Activated naive CD8-positive, alpha-beta T cell treated with anti-CD3 and anti-CD28 coated beads for 36 hours (primary cell): Measurements from ENCODE around the gene NDUFC2. TPM values are rescaled to one million over a fixed set of nuclear protein-coding genes. Genes with fewer than 3 reads are reported as not detected.
"Not testable (repeated sequence)": the region's sequence is repeated elsewhere in the genome, so short reads cannot be mapped to it uniquely, and the experiment has no call there.

Experiments used
- DNase-seq: peaks from one replicate; pipeline ENCODE4 v3.0.0; 2021
- H3K27ac Mint-ChIP-seq: one replicate; pipeline ENCODE4 v1.8.0; 2022; ENCODE audit warnings: mild to moderate bottlenecking, moderate library complexity, mixed read lengths
- H3K27me3 Mint-ChIP-seq: one replicate; pipeline ENCODE4 v1.8.0; 2022; ENCODE audit warnings: mild to moderate bottlenecking, mixed read lengths
- H3K36me3 Mint-ChIP-seq: one replicate; pipeline ENCODE4 v1.8.0; 2021; ENCODE audit warnings: mild to moderate bottlenecking, mixed read lengths
- H3K4me1 Mint-ChIP-seq: one replicate; pipeline ENCODE4 v1.8.0; 2021; ENCODE audit warnings: mixed read lengths
- H3K4me3 Mint-ChIP-seq: one replicate; pipeline ENCODE4 v1.8.0; 2022; ENCODE audit warnings: mild to moderate bottlenecking, moderate library complexity, mixed read lengths
- H3K9me3 Mint-ChIP-seq: one replicate; pipeline ENCODE4 v1.8.0; 2022; ENCODE audit warnings: mixed read lengths
- total RNA-seq, 2 experiments: library from RNA; stranded (reverse); gene quantifications; one replicate each; pipeline ENCODE4 v1.2.3, GENCODE V29; 2021

Gene NDUFC2
- total RNA-seq, 2 experiments from 2014 or later = 196 to 211 TPM

DNA sequence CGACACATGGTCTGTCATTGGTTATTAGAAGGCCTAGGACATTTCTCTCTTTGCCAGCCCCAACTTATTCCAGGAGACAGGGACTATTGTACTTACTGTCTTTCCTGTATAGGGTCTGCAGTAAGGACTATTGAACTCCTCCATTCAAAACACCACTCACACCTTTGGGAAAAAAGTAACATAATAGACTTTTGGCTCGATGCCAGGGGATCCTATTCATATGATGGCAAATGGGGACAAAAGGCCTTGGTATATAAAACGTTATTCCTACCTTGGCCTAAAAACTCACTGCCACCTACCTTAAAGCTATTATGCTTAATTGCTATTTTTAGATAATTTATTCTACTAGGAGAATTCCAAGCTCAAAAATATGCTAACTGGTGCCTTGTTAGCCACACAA is 6.3 kb upstream of the NDUFC2 start:
- H3K9me3 Mint-ChIP-seq = no peaks in the 10 kb centered on the region
- DNase-seq = no peak
- no peaks in the 10 kb centered on the region for H3K36me3 Mint-ChIP-seq
- no peaks in the 10 kb centered on the region for H3K27me3 Mint-ChIP-seq
- H3K27ac Mint-ChIP-seq = no peak overlapping the region
- H3K4me1 Mint-ChIP-seq = peaks cover 11% of the 10 kb centered on the region
- H3K4me3 Mint-ChIP-seq = no peak overlapping the region

DNA sequence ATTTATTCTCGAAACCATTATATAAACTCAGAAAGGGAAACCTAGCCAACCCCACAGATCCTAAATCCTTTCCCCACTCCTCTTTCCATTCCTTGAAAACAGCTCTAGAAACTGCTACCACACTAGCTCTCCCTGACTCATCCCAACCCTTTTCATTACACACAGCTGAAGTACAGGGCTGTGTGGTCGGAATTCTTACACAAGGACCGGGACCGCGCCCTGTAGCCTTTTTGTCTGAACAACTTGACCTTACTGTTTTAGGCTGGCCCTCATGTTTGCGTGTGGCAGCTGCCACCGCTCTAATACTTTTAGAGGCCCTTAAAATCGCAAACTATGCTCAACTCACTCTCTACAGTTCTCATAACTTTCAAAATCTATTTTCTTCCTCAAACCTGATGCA is 4.8 kb upstream of the NDUFC2 start:
- not testable (repeated sequence) for H3K27me3 Mint-ChIP-seq, H3K4me3 Mint-ChIP-seq, H3K27ac Mint-ChIP-seq, H3K36me3 Mint-ChIP-seq, DNase-seq, H3K9me3 Mint-ChIP-seq
- peaks cover 14% of the 10 kb centered on the region for H3K4me1 Mint-ChIP-seq

DNA sequence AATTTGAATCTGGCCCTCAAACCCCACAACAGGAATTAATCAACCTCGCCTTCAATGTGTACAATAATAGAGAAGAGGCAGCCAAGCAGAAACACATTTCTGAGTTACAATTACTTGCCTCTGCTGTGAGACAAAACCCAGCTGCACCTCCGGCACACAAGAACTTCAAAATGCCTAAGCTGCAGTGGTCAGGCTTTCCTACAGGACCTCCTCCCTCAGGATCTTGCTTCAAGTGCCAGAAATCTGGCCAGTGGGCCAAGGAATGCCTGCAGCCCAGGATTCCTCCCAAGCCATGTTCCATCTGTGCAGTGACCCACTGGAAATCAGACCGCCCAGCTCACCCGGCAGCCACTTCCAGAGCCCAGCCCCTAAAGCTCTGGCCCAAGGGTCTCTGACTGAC is 3.4 kb upstream of the NDUFC2 start:
- no peaks in the 10 kb centered on the region for H3K9me3 Mint-ChIP-seq
- DNase-seq = no peak
- H3K4me1 Mint-ChIP-seq = peaks cover 19% of the 10 kb centered on the region
- peaks cover 3% of the 10 kb centered on the region for H3K36me3 Mint-ChIP-seq
- H3K4me3 Mint-ChIP-seq = no peak overlapping the region
- H3K27me3 Mint-ChIP-seq = no peaks in the 10 kb centered on the region
- no peak overlapping the region for H3K27ac Mint-ChIP-seq

DNA sequence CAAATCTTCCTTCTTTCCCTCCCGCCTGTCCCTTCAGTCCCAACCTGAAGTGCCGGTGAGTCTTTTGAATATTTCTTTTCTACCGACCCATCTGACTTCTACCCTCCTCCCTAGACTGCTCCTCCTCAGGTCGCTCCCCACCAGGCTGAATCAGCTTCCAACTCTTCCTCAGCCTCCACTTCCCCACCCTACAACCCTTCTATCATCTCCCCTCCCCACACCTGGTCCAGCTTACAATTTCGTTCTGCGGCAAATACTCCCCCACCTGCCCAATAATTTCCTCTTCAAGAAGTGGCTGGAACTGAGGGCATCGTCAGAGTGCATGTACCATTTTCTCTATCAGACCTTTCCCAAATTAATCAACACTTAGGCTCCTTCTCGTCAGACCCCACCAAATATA is 2.5 kb upstream of the NDUFC2 start:
- peaks cover 27% of the 10 kb centered on the region for H3K4me1 Mint-ChIP-seq
- no peaks in the 10 kb centered on the region for H3K27me3 Mint-ChIP-seq
- no peak overlapping the region for H3K27ac Mint-ChIP-seq
- no peak for DNase-seq
- H3K36me3 Mint-ChIP-seq = peaks cover 3% of the 10 kb centered on the region
- no peaks in the 10 kb centered on the region for H3K9me3 Mint-ChIP-seq
- H3K4me3 Mint-ChIP-seq = no peak overlapping the region

DNA sequence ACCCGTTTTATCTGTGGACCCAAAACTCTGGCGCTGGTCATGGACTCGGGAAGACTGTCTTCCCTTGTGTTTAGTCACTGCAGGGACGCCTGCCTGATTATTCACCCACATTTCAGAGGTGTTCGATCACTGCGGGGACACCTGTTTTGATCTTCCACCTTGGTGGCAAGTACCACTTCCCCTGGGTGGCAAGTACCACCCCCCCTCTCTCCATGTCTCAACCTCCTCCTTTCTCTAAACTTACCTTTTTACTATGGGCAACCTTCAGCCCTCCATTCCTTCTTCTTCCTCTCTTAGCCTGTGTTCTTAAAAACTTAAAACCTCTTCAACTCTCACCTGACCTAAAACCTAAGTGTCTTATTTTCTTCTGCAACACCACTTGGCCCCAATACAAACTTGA is 1.9 kb upstream of the NDUFC2 start:
- Mint-ChIP-seq H3K4me3 (peak overlapping the region; percentile 42), H3K27ac (peak overlapping the region; percentile 39), H3K36me3 (peaks cover 3% of the 10 kb centered on the region), H3K4me1 (peaks cover 30% of the 10 kb centered on the region), H3K9me3 (no peaks in the 10 kb centered on the region), H3K27me3 (no peaks in the 10 kb centered on the region)
- no peak for DNase-seq

DNA sequence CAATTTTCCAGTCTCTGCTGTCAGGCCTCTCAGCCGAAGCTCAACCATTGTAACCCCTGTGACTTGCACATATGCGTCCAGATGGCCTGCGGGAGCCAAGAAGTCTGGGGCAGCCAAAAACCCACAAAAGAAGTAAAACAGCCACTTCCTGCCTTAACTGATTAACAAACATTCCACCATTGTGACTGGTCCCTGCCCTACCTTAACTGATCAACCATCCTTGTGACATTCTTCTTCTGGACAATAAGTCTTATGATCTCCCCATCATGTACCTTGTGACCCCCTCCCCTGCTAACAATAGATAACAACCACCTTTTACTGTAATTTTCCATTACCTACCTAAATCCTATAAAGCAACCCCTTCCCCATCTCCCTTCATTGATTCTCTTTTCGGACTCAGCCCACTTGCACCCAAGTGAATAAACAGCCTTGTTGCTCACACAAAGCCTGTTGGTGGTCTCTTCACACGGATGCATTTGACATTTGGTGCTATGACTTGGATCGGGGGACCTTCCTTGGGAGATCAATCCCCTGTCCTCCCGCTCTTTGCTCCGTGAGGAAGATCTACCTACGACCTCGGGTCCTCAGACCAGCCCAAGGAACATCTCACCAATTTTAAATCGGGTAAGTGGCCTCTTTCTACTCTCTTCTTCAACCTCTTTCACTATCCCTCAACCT is 1.3 kb upstream of the NDUFC2 start:
- H3K27me3 Mint-ChIP-seq = no peaks in the 10 kb centered on the region
- peak overlapping the region; percentile 39 for H3K27ac Mint-ChIP-seq
- peaks cover 34% of the 10 kb centered on the region for H3K4me1 Mint-ChIP-seq
- H3K4me3 Mint-ChIP-seq = peak overlapping the region; percentile 42
- peaks cover 3% of the 10 kb centered on the region for H3K36me3 Mint-ChIP-seq
- no peak for DNase-seq
- no peaks in the 10 kb centered on the region for H3K9me3 Mint-ChIP-seq

DNA sequence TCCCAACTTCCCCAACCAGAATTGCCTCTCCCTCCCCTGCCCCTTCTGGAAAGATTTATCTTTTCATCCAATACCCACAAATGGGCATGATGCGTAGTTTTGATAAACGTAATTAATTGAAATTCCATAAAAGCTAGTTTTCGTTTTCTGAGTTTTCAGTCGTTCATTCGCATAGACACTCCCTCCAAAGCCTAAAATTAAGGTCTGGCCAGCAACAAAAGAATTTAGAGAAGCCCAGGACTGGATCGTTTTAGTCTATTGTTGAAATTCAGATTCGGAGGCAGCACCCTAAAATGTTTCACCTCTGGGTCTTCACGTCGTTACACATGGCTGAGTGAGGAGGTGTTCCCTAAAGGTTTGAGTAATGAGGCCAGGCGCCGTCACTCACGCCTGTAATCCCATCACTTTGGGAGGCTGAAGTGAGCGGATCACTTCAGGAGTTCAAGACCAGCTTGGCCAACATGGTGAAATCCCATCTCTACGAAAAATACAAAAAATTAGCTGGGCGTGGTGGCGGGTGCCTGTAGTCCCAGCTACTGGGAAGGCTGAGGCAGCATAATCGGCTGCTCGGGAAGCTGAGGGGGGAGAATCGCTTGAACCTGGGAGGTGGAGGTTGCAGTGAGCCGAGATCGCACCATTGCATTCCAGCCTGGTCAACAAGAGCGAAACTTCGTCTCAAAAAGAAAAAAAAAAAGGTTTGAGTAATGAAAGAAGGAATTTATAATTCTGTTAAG is 589 bp upstream of the NDUFC2 start:
- H3K4me1 Mint-ChIP-seq = peaks cover 37% of the 10 kb centered on the region
- H3K36me3 Mint-ChIP-seq = peaks cover 3% of the 10 kb centered on the region
- no peaks in the 10 kb centered on the region for H3K9me3 Mint-ChIP-seq
- H3K27ac Mint-ChIP-seq = peak overlapping the region; percentile 91
- peak overlapping the region; percentile 90 for H3K4me3 Mint-ChIP-seq
- no peak for DNase-seq
- H3K27me3 Mint-ChIP-seq = no peaks in the 10 kb centered on the region

DNA sequence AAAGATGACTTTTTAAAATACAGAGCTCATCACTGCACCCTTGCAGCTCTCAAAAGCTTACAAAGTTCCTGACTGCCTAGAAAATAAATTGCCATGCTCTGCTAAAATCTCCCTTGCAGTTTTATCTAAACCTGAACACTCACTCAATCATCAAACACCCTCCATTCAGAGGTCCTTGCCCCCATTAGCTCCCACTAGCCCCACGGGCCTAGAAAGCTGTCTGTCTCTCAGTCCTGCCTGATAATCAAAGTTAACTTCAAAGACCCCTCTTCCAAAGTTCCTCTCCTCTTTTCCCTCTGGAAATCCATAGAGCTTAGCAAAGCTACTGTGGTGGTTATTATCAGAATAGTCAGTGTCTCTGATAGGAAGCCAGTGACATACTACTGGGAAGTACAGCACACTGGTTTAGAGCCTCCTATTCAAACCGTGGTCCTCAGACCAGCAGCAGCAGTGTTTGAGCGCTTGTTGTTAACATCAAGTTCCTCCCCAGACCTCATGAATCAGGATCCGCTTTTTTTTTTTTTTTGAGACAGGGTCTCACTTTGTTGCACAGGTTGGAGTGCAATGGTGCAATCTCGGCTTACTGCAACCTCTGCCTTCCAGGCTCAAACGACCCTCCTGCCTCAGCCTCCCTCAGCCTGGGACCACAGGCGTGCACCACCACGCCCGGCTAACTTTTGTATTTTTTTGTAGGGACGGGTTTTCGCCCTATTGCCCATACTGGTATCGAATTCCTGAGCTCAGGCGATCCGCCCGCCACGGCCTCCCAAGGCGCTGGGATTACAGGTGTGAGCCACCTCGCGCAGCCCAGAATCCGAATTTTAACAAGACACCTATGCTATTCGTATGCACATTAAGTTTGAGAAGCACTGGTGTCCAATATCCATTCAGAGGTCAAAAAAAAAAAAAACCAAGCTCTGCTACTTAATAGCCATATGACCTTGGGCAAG is 1.2 kb downstream of the NDUFC2 start:
- H3K36me3 Mint-ChIP-seq = peaks cover 4% of the 10 kb centered on the region
- no peaks in the 10 kb centered on the region for H3K27me3 Mint-ChIP-seq
- peak overlapping the region; percentile 91 for H3K27ac Mint-ChIP-seq
- DNase-seq = no peak
- no peaks in the 10 kb centered on the region for H3K9me3 Mint-ChIP-seq
- peak overlapping the region; percentile 90 for H3K4me3 Mint-ChIP-seq
- H3K4me1 Mint-ChIP-seq = peaks cover 44% of the 10 kb centered on the region

DNA sequence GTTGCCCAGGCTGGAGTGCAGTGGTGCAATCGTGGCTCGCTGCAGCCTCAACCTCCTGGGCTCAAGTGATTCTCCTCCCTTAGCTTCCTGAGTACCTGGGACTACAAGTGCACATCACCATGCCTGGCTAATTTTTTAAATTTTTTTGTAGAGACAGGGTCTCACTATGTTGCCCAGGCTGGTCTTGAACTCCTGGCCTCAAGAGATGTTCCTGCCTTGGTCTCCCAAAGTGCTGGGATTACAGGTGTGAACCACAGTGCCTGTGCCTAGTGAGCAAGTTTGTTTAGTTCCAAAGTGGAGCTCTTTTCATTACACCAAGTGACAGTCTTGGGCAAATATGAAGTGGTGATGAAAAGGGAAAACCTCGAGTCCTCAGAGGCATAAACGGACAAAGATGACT is 2.1 kb downstream of the NDUFC2 start:
- H3K27me3 Mint-ChIP-seq, H3K9me3 Mint-ChIP-seq, DNase-seq, H3K36me3 Mint-ChIP-seq, H3K27ac Mint-ChIP-seq: not testable (repeated sequence)
- Mint-ChIP-seq H3K4me3 (peak overlapping the region; percentile 90), H3K4me1 (peaks cover 45% of the 10 kb centered on the region)

DNA sequence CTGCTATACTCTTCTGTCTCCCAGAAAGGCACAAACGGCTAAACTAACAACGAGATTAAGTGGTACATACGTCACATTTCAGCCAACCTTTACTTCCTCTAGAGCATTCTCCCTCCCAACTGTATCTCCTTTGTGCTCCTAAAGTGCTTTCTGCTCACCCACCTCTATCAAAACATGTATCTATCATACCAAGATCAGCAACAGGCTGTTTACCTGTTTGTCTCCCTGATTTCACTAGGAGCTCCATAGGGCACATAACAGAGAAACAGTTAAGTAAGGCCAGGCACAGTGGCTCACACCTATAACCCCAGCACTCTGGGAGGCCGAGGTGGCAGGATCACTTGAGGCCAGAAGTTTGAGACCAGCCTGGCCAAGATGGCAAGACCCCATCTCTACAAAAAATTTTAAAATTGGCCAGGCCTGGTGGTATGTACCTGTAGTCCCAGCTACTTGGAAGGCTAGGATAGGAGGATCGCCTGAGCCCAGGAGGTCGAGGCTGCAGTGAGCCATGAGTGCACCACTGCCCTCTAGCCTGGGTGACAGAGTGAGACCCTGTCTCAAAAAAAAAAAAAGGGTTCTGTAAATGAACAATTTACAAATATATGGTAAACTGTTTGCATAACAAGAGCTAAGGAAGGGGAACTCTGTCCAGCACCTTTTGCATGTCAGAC is 2.8 kb downstream of the NDUFC2 start:
- H3K9me3 Mint-ChIP-seq = no peaks in the 10 kb centered on the region
- peaks cover 9% of the 10 kb centered on the region for H3K36me3 Mint-ChIP-seq
- H3K4me3 Mint-ChIP-seq = peak overlapping the region; percentile 11
- peak overlapping the region; percentile 2 for H3K27ac Mint-ChIP-seq
- H3K27me3 Mint-ChIP-seq = no peaks in the 10 kb centered on the region
- peaks cover 45% of the 10 kb centered on the region for H3K4me1 Mint-ChIP-seq
- no peak for DNase-seq

DNA sequence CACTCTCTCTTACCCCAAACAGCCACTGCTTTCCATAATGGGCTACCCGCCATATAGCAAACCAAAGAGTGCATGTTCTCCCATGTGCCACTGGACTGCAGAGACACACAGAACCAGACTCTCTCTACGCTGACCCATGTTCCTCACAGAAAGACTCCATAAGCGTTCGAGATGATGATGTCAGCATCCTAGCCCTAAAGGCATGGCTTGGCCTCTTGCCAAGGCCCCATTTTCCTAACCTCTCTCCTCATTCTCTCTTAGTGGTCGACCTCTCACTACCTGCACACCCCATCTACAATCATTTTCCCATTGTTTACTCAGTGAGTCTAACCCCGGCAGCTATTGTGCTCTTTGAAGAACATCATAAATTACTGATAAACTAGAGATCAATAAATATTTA is 4.9 kb downstream of the NDUFC2 start:
- no peak overlapping the region for H3K27ac Mint-ChIP-seq
- H3K4me3 Mint-ChIP-seq = no peak overlapping the region
- H3K36me3 Mint-ChIP-seq = peaks cover 10% of the 10 kb centered on the region

DNA sequence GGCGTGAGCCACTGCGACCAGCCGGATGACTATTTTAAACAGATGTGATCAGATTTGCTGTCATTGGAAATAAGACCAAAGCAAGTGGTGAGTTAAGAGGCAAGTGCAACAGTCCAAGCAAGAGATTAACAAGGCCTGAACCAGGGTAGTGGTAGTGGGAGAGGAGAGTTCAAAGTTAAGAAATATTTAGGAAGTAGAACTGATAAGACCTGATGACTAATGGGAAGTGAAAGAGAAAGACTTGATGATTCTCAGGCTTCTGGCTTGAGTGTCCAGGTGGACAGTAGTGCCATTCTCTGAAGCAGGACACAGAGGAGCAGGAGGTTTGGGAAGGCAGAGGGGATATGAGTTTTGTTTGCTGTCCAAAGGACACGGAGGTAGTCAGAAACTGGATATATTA is 7.2 kb downstream of the NDUFC2 start:
- peaks cover 14% of the 10 kb centered on the region for H3K36me3 Mint-ChIP-seq
- H3K9me3 Mint-ChIP-seq = no peaks in the 10 kb centered on the region
- peaks cover 23% of the 10 kb centered on the region for H3K4me1 Mint-ChIP-seq
- H3K4me3 Mint-ChIP-seq = no peak overlapping the region
- H3K27me3 Mint-ChIP-seq = no peaks in the 10 kb centered on the region
- DNase-seq = no peak
- no peak overlapping the region for H3K27ac Mint-ChIP-seq

More for the DNA sequence above, 4.9 kb downstream of the NDUFC2 start:
- Mint-ChIP-seq H3K27me3 (no peaks in the 10 kb centered on the region), H3K4me1 (peaks cover 33% of the 10 kb centered on the region), H3K9me3 (no peaks in the 10 kb centered on the region)
- DNase-seq = no peak

DNA sequence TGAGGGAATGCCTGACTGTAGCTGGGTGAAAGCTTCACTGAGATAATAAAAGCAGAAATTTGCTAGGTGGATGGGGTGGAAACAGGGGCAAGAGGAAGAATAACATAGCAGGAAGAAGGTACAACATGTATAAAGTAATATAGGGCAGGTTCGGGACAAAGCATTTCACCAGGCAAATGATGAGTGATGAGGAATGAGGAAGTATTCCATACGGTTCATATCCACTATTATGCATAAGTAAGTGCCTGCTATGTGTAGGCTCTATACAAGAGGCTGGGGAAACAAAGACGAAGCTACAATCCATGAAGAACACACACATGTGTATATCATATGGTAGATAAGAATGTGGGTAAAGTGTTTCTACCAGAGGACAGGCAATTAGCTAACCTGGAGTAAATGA is 7.9 kb downstream of the NDUFC2 start:
- Mint-ChIP-seq H3K4me3 (no peak overlapping the region), H3K27ac (no peak overlapping the region), H3K9me3 (no peaks in the 10 kb centered on the region), H3K27me3 (no peaks in the 10 kb centered on the region), H3K36me3 (peaks cover 19% of the 10 kb centered on the region), H3K4me1 (peaks cover 19% of the 10 kb centered on the region)
- no peak for DNase-seq

DNA sequence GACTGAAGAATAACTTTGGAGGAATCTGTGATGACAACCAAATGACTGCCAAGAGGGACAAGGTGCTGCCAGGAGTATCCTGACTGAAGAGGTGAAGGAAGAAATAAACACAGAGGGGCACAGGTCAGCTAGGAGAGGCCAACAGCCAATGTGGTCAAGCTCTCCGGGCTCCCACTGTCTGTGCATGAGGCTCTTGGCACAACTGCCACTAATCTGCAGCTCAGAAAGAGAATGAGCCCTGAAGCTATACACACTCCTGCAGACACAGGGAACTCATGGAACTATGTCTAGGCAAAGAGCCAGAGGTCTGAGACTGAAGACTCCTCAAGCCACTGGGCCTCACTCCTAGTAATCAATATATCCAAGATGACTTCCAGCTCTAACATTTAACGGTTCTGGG is 9.0 kb downstream of the NDUFC2 start:
- Mint-ChIP-seq H3K4me1 (peaks cover 11% of the 10 kb centered on the region), H3K27me3 (no peaks in the 10 kb centered on the region), H3K27ac (no peak overlapping the region), H3K36me3 (peaks cover 21% of the 10 kb centered on the region), H3K9me3 (no peaks in the 10 kb centered on the region), H3K4me3 (no peak overlapping the region)
- no peak for DNase-seq

DNA sequence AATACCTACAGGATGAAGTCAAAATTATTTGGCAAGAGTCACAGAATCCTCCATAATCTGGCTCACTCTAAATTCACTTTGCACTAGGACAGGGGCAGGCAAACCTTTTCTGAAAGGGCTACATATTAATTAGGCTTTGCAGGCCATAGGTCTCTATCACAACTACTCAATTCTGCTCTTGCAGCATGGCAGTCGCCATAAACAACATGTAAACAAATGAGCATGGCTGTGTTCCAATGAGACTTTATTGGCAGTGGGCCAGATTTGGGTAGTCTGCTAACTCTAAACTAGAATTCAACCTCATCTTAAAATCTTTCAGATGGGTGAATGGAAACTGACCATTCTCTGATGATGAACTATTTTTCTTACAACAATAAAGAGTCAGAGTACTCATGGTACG is 10.2 kb downstream of the NDUFC2 start:
- H3K27ac Mint-ChIP-seq = no peak overlapping the region
- peaks cover 7% of the 10 kb centered on the region for H3K4me1 Mint-ChIP-seq
- H3K27me3 Mint-ChIP-seq = no peaks in the 10 kb centered on the region
- no peak overlapping the region for H3K4me3 Mint-ChIP-seq
- DNase-seq = no peak
- no peaks in the 10 kb centered on the region for H3K9me3 Mint-ChIP-seq
- H3K36me3 Mint-ChIP-seq = peaks cover 21% of the 10 kb centered on the region
